GM19238 (cell line): Measurements from ENCODE around the gene PPP2R2D.
A peak's percentile ranks its signal among the peaks of the same experiment; 100 is the strongest.
"Not testable (repeated sequence)": the region's sequence is repeated elsewhere in the genome, so short reads cannot be mapped to it uniquely, and the experiment has no call there.

Experiments
- DNase-seq: peaks from one replicate; pipeline ENCODE4 v3.0.0; 2011; ENCODE audit warnings: low spot score; ENCODE audit not compliant: insufficient read length

PPP2R2D gene

DNA sequence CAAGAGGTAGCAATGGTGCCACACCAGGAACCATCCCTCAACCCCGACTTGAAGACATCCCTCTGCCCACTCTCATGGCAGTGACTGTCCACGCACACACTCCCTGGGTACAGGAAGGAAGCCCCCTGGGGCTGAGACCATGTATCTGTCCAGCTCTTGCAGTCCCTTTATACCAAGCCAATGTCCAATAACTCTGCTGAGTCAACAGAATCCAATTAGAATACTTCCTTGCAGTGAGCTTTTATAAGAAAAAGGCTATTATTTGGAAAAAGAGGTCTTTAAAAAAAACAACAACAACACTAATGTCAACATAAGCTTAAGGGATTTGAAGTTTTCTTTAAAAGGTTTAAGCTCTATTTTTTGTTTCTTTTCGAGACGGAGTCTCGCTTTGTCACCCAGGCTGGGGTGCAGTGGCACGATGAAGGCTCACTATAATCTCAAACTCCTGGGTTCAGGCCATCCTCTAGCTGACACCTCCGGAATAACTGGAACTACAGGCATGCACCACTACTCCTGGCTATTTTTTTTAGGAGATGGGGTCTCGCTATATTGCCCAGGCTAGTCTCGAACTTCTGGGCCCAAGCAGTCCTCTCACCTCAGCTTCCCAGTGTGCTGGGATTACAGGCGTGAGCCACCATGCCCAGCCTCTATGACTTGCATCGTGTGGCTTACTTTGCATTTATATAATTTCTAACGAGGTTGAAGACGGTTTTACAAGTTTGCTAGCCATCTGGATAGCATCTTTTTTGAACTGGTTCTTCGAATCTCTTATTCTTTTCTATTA is 73.4 kb downstream of the PPP2R2D start:
- no peak for DNase-seq

DNA sequence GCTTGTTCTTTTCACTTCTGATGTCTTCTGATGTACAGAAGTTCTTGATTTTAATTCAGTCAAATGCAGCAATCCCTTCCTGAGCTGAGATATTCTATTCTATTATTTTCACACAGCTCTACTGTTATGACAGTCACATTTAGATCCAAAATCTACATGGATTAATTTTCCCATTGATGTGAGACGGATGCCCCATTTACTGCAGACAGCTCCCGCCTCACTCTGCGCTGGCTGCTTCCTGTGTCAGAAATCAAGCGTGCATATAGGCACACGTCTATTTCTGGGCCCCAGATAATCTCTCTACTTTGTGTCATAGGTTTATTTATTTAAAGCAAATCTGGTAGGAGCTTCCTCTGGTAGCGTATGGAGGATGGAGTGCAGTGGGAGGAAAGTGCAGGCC is 74.2 kb downstream of the PPP2R2D start:
- no peak for DNase-seq

- DNase-seq: no peak
Measured at GRCh38 chr10:131975796-131976195, 75.0 kb downstream of the PPP2R2D start.

DNA sequence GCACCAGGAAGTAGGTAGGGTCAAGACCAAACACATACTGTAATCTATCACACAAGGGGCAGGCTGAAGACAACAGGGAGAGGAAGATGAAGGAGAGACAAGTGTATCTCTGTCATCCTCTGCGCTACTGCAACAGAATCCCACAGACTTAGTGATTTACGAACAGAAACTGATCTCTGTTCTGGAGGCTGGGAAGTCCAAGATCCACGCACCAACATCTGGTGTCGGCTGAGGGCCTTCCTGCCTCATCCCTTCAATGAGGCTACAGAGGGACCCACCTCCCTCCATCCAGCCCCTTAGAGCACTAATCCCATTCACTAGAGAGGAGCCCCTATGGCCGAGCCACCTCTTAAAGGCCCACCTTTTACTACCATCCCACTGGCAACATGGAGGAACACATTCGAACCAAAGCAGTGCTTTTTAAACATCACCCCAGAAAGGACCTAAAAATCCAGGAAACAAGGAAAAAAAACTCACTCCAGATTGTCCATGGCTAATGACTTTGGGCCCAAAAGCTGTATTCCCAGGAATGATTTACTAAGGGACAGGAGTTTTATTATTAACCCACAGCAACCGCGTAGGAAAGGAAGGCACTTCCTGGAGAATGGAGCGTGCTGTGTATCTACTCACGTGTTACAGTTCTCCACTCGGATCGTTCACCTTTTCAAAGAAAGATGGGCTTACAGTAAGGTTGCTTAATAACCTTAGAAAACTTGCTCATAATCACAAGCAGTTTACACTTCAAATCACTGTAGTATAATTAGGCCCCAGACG is 76.7 kb downstream of the PPP2R2D start:
- no peak for DNase-seq

GRCh38 chr10:131978366-131978765 is 77.6 kb downstream of the PPP2R2D start:
- no peak for DNase-seq

- no peak for DNase-seq
Measured at GRCh38 chr10:131978851-131979250, 78.0 kb downstream of the PPP2R2D start.

DNA sequence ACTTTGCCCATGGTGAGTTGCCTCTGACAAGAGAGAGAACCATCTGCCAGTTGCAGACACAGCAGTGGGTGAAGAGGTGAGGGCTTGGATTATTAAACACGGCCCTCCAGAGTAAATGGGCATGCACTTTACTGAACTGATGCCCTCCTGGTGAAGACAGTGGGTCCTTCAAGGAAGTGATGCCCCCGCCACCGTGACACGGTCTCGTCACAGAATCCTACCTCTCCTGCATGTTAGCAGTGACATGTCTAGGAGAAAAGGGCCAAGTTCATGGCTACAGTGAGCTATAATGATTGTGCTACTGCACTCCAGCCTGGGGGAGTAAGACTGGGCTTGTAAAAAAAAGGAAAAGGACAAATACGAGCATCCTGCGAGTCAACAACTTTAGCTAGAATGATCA is 78.5 kb downstream of the PPP2R2D start:
- DNase-seq: no peak

- DNase-seq: no peak
Measured at GRCh38 chr10:131979821-131980270, 79.0 kb downstream of the PPP2R2D start.

DNA sequence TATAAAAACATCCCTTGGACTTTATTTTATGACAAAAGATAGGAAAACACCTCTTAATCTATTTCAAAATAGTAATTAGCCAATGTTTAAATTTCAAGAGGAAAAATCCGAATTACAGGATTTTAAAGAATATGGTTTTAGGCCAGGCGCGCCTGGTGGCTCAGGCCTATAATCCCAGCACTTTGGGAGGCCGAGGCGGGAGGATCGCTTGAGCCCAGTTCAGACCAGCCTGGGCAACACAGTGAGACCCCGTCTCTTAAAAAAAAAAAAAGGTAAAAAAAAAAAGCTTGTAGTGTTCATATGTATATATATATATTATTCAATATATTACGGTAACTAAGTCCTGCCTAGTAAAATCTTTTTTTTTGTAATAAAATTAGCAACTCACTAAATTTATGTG is 79.5 kb downstream of the PPP2R2D start:
- no peak for DNase-seq

DNA sequence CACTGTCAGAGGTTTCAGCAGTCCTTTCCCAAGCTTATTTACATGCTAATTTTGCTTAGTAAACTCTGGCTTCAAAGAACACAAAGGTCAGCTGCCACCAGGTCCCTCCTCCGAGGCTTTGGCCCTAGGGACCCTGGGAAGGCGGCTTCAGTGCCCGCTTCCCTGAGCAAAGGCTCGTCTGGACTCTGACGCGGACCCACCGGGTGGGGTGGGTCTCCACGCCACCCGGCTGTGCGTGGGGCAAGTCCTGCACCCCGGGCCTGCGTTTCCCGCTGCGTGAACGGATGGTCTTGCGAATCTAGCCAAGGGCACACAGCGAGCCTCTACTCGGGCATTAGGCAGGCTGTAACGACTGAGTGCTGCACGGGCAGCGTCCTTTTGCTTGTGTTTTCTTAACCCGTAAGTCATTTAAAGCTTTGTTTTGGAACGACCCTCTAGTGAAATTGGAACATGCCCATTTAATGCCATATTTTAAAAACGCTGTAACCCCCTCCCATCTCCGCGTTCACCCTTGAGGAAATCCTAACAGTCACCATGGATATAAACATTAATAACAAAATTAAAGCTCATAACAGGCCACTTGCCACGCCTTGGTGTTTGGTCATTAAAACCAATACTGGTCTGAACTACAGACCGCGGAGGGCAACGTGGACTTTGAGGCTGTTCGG is 80.1 kb downstream of the PPP2R2D start:
- DNase-seq: no peak

GRCh38 chr10:131981429-131982184 is 80.8 kb downstream of the PPP2R2D start, which contains the start of gene BNIP3:
TSS of gene BNIP3 (minus strand) at chr10:131981923. CDS start at chr10:131981806, 117 bp downstream.
- peak; percentile 99 for DNase-seq

DNA sequence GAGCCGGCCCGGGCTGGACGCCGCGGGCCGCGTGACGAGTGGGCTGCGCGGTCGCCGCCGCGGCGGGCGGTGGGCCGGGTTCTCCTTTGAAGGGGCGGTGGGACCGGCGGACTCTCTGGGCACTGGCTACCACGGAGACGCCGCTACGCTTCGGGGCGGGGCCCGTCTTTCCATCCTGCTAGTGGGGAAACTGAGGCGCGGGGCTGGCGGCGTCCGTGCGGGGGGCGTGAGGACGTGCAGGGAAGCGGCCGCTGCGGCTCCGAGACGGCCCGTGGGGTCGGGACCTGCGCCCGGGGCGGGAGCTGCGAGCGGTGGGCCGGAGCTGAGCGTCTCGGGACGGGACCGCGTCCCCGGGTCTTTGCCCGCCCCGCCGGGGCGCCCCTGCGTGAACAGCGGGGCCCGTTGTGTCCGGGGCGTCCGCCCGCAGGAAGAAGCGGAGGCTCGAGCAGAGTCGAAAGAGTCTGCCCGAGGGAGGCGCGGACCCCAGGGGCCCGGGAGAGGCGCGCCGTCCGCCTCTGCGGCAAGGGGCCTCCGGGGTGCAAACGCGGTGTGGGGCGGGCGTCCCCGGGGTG is 81.5 kb downstream of the PPP2R2D start:
- peak; percentile 42 for DNase-seq

GRCh38 chr10:131982796-131983195 is 82.0 kb downstream of the PPP2R2D start:
- no peak for DNase-seq

- no peak for DNase-seq
Measured at GRCh38 chr10:131983780-131984179, 83.0 kb downstream of the PPP2R2D start.

DNA sequence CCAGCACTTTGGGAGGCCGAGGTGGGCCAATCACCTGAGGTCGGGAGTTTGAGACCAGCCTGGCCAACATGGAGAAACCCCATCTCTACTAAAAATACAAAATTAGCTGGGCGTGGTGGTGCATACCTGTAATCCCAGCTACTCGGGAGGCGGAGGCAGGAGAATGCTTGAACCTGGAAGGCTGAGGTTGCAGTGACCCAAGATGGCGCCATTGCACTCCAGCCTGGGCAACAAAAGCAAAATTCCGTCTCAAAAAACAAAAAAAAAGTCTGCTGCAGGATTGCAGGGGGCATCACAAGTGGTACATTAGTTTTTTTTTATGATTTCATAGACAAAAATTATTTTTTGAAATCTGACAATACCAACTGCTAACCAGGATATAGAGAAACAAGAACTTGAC is 86.0 kb downstream of the PPP2R2D start:
- not testable (repeated sequence) for DNase-seq

GRCh38 chr10:131987301-131987700 is 86.5 kb downstream of the PPP2R2D start:
- not testable (repeated sequence) for DNase-seq

DNA sequence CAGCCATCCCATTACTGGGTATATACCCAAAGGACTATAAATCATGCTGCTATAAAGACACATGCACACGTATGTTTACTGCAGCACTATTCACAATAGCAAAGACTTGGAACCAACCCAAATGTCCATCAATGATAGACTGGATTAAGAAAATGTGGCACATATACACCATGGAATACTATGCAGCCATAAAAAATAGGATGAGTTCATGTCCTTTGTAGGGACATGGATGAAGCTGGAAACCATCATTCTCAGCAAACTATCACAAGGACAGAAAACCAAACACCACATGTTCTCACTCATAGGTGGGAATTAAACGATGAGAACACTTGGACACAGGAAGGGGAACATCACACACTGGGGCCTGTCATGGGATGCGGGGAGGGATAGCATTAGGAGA is 87.0 kb downstream of the PPP2R2D start:
- not testable (repeated sequence) for DNase-seq

DNA sequence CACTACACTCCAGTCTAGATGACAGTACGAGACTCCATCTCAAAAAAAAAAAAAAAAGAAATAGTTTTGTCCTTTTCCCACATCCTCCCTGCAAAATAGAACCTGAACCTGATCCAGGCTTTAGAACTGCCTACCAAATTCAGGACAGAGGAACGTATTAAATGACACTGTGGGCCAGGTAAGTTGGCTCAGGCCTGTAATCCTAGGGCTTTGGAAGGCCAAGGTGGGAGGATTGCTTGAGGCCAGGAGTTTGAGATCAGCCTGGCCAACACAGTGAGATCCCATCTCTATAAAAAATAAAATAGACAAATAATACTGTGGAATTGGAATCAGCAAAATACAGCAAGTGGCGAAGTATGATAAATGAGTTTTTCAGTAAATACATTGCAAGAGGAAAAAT is 90.9 kb downstream of the PPP2R2D start:
- DNase-seq: no peak

GRCh38 chr10:131993275-131993674 is 92.5 kb downstream of the PPP2R2D start:
- no peak for DNase-seq

GRCh38 chr10:131994435-131994834 is 93.6 kb downstream of the PPP2R2D start:
- no peak for DNase-seq
